ENCODE data around the gene OSMR. TPM values are rescaled to one million over a fixed set of nuclear protein-coding genes. Genes with fewer than 3 reads are reported as not detected.

The OSMR gene
- total RNA-seq, 1 donor from 2014 or later, result 25.5 TPM

DNA sequence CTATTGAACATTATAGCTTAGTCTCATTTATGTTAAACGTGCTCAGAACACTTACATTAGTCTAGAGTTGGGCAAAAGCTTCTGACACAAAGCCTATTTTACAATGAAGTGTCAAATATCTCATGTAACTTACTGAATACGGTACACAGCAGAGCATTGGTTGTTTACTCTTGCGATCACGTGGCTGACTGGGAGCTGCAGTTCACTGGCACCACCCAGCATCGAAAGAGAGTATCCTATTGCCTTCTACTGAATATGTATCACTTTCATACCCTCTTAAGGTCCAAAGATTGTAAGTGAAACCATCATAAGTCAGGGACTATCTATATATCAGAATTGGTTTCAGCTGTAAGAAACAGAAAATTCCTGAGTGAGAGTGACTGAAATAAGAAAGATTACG is 42.6 kb upstream of the OSMR start:
- TF ChIP-seq, protein P1, sequence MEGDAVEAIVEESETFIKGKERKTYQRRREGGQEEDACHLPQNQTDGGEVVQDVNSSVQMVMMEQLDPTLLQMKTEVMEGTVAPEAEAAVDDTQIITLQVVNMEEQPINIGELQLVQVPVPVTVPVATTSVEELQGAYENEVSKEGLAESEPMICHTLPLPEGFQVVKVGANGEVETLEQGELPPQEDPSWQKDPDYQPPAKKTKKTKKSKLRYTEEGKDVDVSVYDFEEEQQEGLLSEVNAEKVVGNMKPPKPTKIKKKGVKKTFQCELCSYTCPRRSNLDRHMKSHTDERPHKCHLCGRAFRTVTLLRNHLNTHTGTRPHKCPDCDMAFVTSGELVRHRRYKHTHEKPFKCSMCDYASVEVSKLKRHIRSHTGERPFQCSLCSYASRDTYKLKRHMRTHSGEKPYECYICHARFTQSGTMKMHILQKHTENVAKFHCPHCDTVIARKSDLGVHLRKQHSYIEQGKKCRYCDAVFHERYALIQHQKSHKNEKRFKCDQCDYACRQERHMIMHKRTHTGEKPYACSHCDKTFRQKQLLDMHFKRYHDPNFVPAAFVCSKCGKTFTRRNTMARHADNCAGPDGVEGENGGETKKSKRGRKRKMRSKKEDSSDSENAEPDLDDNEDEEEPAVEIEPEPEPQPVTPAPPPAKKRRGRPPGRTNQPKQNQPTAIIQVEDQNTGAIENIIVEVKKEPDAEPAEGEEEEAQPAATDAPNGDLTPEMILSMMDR (conservative IDR thresholded peaks at IDR 0.05; ENCODE audit: low read depth, low read length), result no peak
- no peak for DNase-seq (ENCODE audit: low read depth)
- no peak overlapping the region for H3K4me3 ChIP-seq (ENCODE audit: low read depth, low read length)

DNA sequence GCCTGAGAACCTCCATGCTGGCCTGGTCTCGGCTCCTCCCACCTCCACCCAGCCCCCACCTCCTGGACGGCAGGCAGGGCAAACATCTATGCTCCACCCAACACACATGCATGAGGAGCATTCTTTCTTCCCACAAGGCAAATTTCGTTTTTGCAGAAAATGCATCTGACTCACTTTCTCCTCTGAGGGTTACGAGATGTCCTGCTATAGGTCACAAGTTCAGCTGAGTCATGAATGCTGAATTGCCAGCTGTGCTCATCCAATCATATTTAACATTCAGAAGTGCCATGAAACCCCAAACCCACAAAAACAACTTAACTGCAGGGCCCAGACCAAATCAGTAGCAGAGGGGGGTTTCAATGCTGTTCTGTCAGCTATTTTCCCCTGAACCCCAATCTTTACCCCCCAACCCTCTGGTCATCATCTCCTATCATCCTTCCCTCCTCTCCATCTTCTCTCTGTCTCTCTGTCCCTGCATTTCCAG is 39.0 kb upstream of the OSMR start:
- peak; percentile 53 for DNase-seq (ENCODE audit: low read depth)
- no peak overlapping the region for H3K4me3 ChIP-seq (ENCODE audit: low read depth, low read length)
- TF ChIP-seq, protein P1 (conservative IDR thresholded peaks at IDR 0.05; ENCODE audit: low read depth, low read length), result no peak

DNA sequence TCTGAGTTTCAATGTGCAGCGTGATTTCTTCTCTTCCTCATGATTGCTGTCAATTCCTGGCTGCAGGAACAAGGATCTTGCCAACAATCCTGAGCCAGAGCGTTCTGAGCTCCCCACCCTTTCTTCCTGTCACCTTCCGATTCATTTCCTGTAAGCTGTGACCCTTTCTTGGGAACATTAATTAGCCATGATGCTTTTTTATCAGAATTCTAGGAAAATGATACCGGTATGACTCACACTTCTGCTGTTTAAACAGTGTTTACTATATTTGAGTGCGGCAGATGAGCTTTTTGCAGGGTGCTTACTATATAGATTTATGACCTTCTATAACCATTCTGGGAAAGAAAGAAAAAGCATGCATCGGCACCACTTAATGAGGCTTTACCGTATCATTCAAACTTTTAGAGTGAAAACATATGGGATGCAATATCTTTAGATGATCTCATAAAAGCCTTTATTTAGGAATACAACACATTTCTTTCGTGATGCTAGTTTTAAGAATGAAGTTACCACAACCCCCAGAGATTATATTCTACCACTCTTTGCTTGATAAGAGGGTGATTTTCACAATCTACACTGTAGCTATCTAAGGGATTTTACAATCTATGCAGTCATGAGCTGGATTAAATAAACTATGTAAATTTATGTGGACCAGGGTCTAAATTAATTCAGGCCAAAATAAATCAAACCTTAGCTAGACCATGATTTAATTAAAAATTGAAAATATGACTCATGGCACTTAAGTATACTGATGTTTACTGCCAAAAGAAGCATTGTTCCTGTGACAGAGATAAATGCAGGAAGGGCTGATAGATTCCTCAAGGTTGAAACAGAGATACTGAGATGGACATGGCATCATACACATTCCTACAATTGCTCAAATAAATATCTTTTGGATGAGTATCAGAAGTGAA is 38.0 kb upstream of the OSMR start:
- TF ChIP-seq, protein P1 (conservative IDR thresholded peaks at IDR 0.05; ENCODE audit: low read depth, low read length), result no peak
- no peak overlapping the region for H3K4me3 ChIP-seq (ENCODE audit: low read depth, low read length)
- no peak for DNase-seq (ENCODE audit: low read depth)

GRCh38 chr5:38808666-38809343 is 37.0 kb upstream of the OSMR start:
- H3K4me3 ChIP-seq (ENCODE audit: low read depth, low read length), result no peak overlapping the region
- TF ChIP-seq, protein P1 (conservative IDR thresholded peaks at IDR 0.05; ENCODE audit: low read depth, low read length), result no peak
- DNase-seq (ENCODE audit: low read depth), result no peak

DNA sequence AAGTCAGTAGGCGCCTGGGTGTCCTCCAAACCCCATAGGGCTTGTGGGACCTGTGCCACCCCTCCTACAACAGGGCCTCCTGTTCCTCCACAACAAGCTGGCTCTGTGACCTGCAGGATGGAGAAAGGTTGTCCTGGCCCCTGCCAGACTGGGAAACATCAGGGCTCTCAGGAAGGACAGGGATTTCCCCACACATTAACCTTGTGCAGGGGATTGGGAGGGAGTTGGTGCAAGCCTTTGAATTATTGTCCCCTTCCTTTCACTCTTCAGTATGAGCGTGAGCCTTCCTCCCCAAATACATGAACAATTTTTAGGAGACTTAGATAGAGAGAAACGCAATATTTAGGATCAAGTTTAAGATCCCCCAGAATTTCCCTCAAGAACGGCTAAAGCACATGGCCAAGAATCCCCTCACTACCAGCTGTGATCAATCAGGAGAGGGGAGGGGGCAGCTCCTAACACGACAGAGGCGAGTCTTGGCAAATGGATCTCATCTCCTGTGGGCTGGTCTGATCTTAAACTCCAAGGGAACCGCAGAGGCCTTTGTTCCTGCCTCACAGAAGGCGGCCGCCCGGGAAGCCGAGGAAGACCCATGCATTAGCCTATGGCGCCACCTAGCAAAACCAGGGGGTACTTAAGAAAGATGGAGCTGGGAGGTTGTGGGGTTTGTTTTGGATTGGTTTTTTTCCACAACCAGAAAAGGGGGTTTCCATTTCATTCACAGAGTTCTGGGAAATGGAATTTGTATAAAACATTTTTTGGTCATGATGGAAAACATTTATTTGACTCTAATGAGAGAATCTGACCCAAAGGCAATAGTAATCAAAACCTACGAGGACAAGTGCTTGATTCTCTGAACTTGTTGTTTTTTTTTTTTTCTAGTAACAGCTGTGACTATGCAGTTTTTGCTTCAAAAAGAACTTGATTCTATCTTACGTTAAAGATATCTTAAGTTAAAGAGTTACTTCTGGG is 36.1 kb upstream of the OSMR start:
- peak; percentile 52 for DNase-seq (ENCODE audit: low read depth)
- TF ChIP-seq, protein P1 (conservative IDR thresholded peaks at IDR 0.05; ENCODE audit: low read depth, low read length), result peak; percentile 70
- no peak overlapping the region for H3K4me3 ChIP-seq (ENCODE audit: low read depth, low read length)

- DNase-seq (ENCODE audit: low read depth), result no peak
- TF ChIP-seq, protein P1 (conservative IDR thresholded peaks at IDR 0.05; ENCODE audit: low read depth, low read length), result no peak
- H3K4me3 ChIP-seq (ENCODE audit: low read depth, low read length), result no peak overlapping the region
Measured at GRCh38 chr5:38814879-38815278, 30.9 kb upstream of the OSMR start.
